Keratinocyte (primary cell): Measurements from ENCODE around the gene RNF4. TPM values are rescaled to one million over a fixed set of nuclear protein-coding genes. Genes with fewer than 3 reads are reported as not detected.

Experiments used
- DNase-seq: peaks from one replicate; pipeline ENCODE4 v3.0.0-alpha.2; 2011; ENCODE audit warnings: low read depth, missing footprints, low spot score
- FAIRE-seq: peaks from 2 replicates; lab custom pipeline; 2011; peaks lifted over from hg19 to GRCh38; lab: Jason Lieb, UNC
- H2AFZ ChIP-seq: 2 replicates; pipeline ENCODE4 v1.6.0; 2012; ENCODE audit warnings: low read length, control low read depth, inconsistent platforms; ENCODE audit not compliant: control insufficient read depth
- H3K27ac ChIP-seq: 2 replicates; pipeline ENCODE4 v1.5.1; 2011; ENCODE audit warnings: low read length; ENCODE audit not compliant: control insufficient read depth, insufficient read depth
- H3K27me3 ChIP-seq: 3 replicates; pipeline ENCODE4 v1.6.0; 2011; ENCODE audit warnings: low read length; ENCODE audit not compliant: control insufficient read depth, insufficient read depth; ENCODE audit errors: extremely low read depth
- H3K36me3 ChIP-seq, 2 experiments: 2 replicates in 1 of 2; 3 replicates in 1 of 2; pipeline ENCODE4 v1.5.1; 2011; ENCODE audit warnings: low read length in 2 of 2, mild to moderate bottlenecking in 1 of 2; ENCODE audit not compliant: control insufficient read depth in 2 of 2, insufficient read depth in 2 of 2; ENCODE audit errors: extremely low read depth in 1 of 2
- H3K4me1 ChIP-seq: 3 replicates; pipeline ENCODE4 v1.5.1; 2011; ENCODE audit warnings: low read length; ENCODE audit not compliant: control insufficient read depth, insufficient read depth; ENCODE audit errors: extremely low read depth
- H3K4me2 ChIP-seq: 3 replicates; pipeline ENCODE4 v1.6.0; 2011; ENCODE audit warnings: low read depth, low read length; ENCODE audit not compliant: control insufficient read depth, insufficient read depth; ENCODE audit errors: extremely low read depth
- H3K4me3 ChIP-seq, 3 experiments: fragments of 200-600 bp in 1 of 3; sonication (generic) in 1 of 3; 2 replicates in 2 of 3; 3 replicates in 1 of 3; pipeline ENCODE4 v1.5.1; 2011 to 2016; ENCODE audit warnings: low read length in 3 of 3, mild to moderate bottlenecking in 3 of 3, control low read depth in 2 of 3, inconsistent platforms in 1 of 3, low read depth in 1 of 3, mixed read lengths in 1 of 3, mixed run types in 1 of 3, moderate library complexity in 1 of 3; ENCODE audit not compliant: control insufficient read depth in 2 of 3, insufficient read depth in 2 of 3; ENCODE audit errors: extremely low read depth in 1 of 3
- H3K79me2 ChIP-seq: 2 replicates; pipeline ENCODE4 v1.6.0; 2012; ENCODE audit warnings: low read length; ENCODE audit not compliant: control insufficient read depth, insufficient read depth
- H3K9ac ChIP-seq: 3 replicates; pipeline ENCODE4 v1.6.0; 2011; ENCODE audit warnings: low read length; ENCODE audit not compliant: control insufficient read depth, insufficient read depth; ENCODE audit errors: extremely low read depth
- H3K9me1 ChIP-seq: 3 replicates; pipeline ENCODE4 v1.6.0; 2011; ENCODE audit warnings: low read length; ENCODE audit not compliant: control insufficient read depth, insufficient read depth; ENCODE audit errors: extremely low read depth
- H3K9me3 ChIP-seq: 2 replicates; pipeline ENCODE4 v1.5.1; 2012; ENCODE audit warnings: low read depth, low read length; ENCODE audit not compliant: control insufficient read depth
- H4K20me1 ChIP-seq: 3 replicates; pipeline ENCODE4 v1.6.0; 2011; ENCODE audit warnings: low read length; ENCODE audit not compliant: control insufficient read depth, insufficient read depth; ENCODE audit errors: extremely low read depth
- CTCF ChIP-seq, 3 experiments: IDR thresholded peaks in 1 of 3; conservative IDR thresholded peaks in 1 of 3; optimal IDR thresholded peaks in 1 of 3; 2 replicates in 2 of 3; 3 replicates in 1 of 3; pipeline versions ENCODE3 to v1.5.1; 2011; ENCODE audit warnings: low read length in 3 of 3, mild to moderate bottlenecking in 3 of 3, moderate library complexity in 2 of 3, control low read depth in 1 of 3, inconsistent platforms in 1 of 3; ENCODE audit not compliant: insufficient read depth in 2 of 3; ENCODE audit errors: extremely low read depth in 1 of 3
- EZH2 ChIP-seq: IDR thresholded peaks from one replicate; pipeline ENCODE4 v1.6.1; 2012; ENCODE audit warnings: inconsistent platforms, mild to moderate bottlenecking, low read length, moderate library complexity
- dilution Hi-C: fragments of 300-500 bp; cut with MboI; formaldehyde crosslinking; loops from one replicate; pipeline ENCODE4 v1.7.0; 2020; ENCODE audit warnings: low sequenced_read_pairs; ENCODE audit not compliant: extremely low pct_ligation_motif_present
- polyA plus RNA-seq, 5 experiments: library from polyadenylated mRNA; depleted of rRNA in 3 of 5; stranded (reverse) in 3 of 5; stranded (forward) in 1 of 5; unstranded in 1 of 5; fragments of >200 nt; gene quantifications; 1 replicate in 1 of 5; 2 replicates in 3 of 5; 3 replicates in 1 of 5; pipeline versions ENCODE4 v1.2.1 to v1.2.3, GENCODE V29; 2011 to 2012; ENCODE audit warnings: missing spikeins in 2 of 5, low read depth in 1 of 5, low replicate concordance in 1 of 5

RNF4 gene
- polyA plus RNA-seq, 1 donor (not counting 4 experiments of a cell fraction or from before 2014, with no cell fraction given), result 63.6 TPM

- Histone ChIP-seq H3K36me3 (peaks cover 30 to 43% of the 10 kb centered on the region in 2 experiments), H3K4me2 (no peak overlapping the region), H3K27ac (no peak overlapping the region), H3K27me3 (no peaks in the 10 kb centered on the region), H3K4me3 (no peak overlapping the region), H3K9ac (no peak overlapping the region), H3K9me1 (no peaks in the 10 kb centered on the region), H3K9me3 (no peaks in the 10 kb centered on the region), H4K20me1 (no peaks in the 10 kb centered on the region), H2AFZ (no peak overlapping the region), H3K4me1 (no peaks in the 10 kb centered on the region), H3K79me2 (peaks cover 38% of the 10 kb centered on the region)
- dilution Hi-C loops, result no loop called here
- TF ChIP-seq CTCF (optimal IDR thresholded peaks at IDR 0.05 in 1 of 3, IDR thresholded peaks at IDR 0.05 in 1 of 3, conservative IDR thresholded peaks at IDR 0.05 in 1 of 3; ENCODE audit: extremely low read depth in 1 of 3, insufficient read depth in 2 of 3, low read length in 3 of 3), result no peak
- TF ChIP-seq EZH2, result no peak
- DNase-seq (no peak), FAIRE-seq (no peak)
These were observed 38.4 kb downstream of the RNF4 start for GRCh38 chr4:2507259-2507658.

- Histone ChIP-seq H3K9ac (no peak overlapping the region), H3K4me2 (no peak overlapping the region), H4K20me1 (peaks cover 3% of the 10 kb centered on the region), H3K36me3 (peaks cover 31 to 49% of the 10 kb centered on the region in 2 experiments), H3K4me1 (no peaks in the 10 kb centered on the region), H3K27ac (no peak overlapping the region), H2AFZ (no peak overlapping the region), H3K9me1 (no peaks in the 10 kb centered on the region), H3K79me2 (peaks cover 38% of the 10 kb centered on the region), H3K27me3 (no peaks in the 10 kb centered on the region), H3K9me3 (no peaks in the 10 kb centered on the region), H3K4me3 (no peak overlapping the region)
- TF ChIP-seq EZH2 (no peak), CTCF (optimal IDR thresholded peaks at IDR 0.05 in 1 of 3, IDR thresholded peaks at IDR 0.05 in 1 of 3, conservative IDR thresholded peaks at IDR 0.05 in 1 of 3; ENCODE audit: extremely low read depth in 1 of 3, insufficient read depth in 2 of 3, low read length in 3 of 3) (no peak)
- DNase-seq, result no peak
- FAIRE-seq, result no peak
- dilution Hi-C loops, result no loop called here
These were observed 38.9 kb downstream of the RNF4 start for GRCh38 chr4:2507855-2508254.
